HEK293 (cell line): ENCODE results near the gene SUMO3.

Experiments used
- ELK4 ChIP-seq: IDR thresholded peaks from 2 replicates; pipeline ENCODE4 v1.6.1; 2011; ENCODE audit warnings: mild to moderate bottlenecking, low read depth, low read length, borderline replicate concordance
- HOXC10 ChIP-seq: sonication (generic); formaldehyde crosslinking; IDR thresholded peaks from 2 replicates; pipeline ENCODE4 v1.8.1; 2023; ENCODE audit warnings: mild to moderate bottlenecking, missing genetic modification reagents
- HOXD13 ChIP-seq: sonication (generic); formaldehyde crosslinking; IDR thresholded peaks from 2 replicates; pipeline ENCODE4 v1.8.0; 2022; ENCODE audit warnings: missing genetic modification reagents, borderline replicate concordance
- KLF17 ChIP-seq: fragments of 450-650 bp; formaldehyde crosslinking; IDR thresholded peaks from 2 replicates; pipeline ENCODE4 v1.5.1; 2016; ENCODE audit warnings: missing biosample characterization, missing genetic modification characterization
- PATZ1 ChIP-seq: fragments of 450-650 bp; formaldehyde crosslinking; IDR thresholded peaks from 2 replicates; pipeline ENCODE4 v1.5.1; 2016; ENCODE audit warnings: missing biosample characterization, missing genetic modification characterization
- SP2 ChIP-seq: fragments of 450-650 bp; formaldehyde crosslinking; IDR thresholded peaks from 2 replicates; pipeline ENCODE4 v1.5.1; 2016; ENCODE audit warnings: missing biosample characterization, missing genetic modification characterization
- SP3 ChIP-seq: fragments of 450-650 bp; formaldehyde crosslinking; IDR thresholded peaks from 2 replicates; pipeline ENCODE4 v1.5.1; 2016; ENCODE audit warnings: missing biosample characterization, missing genetic modification characterization
- SP7 ChIP-seq: fragments of 450-650 bp; formaldehyde crosslinking; IDR thresholded peaks from 2 replicates; pipeline ENCODE4 v1.5.1; 2016; ENCODE audit warnings: missing biosample characterization, missing genetic modification characterization
- WT1 ChIP-seq: fragments of 450-650 bp; formaldehyde crosslinking; IDR thresholded peaks from 2 replicates; pipeline ENCODE4 v1.5.1; 2016; ENCODE audit warnings: missing biosample characterization, missing genetic modification characterization
- ZBTB21 ChIP-seq: fragments of 450-650 bp; formaldehyde crosslinking; IDR thresholded peaks from 2 replicates; pipeline ENCODE4 v1.5.1; 2017; ENCODE audit warnings: missing biosample characterization, missing genetic modification characterization
- ZBTB7A ChIP-seq: fragments of 450-650 bp; formaldehyde crosslinking; IDR thresholded peaks from 2 replicates; pipeline ENCODE4 v1.5.1; 2016; ENCODE audit warnings: low read depth, missing biosample characterization, missing genetic modification characterization
- ZIC2 ChIP-seq: fragments of 450-650 bp; formaldehyde crosslinking; IDR thresholded peaks from 2 replicates; pipeline ENCODE4 v1.5.1; 2016; ENCODE audit warnings: missing biosample characterization, missing genetic modification characterization
- ZNF138 ChIP-seq: fragments of 450-650 bp; formaldehyde crosslinking; IDR thresholded peaks from 2 replicates; pipeline ENCODE4 v1.5.1; 2016; ENCODE audit warnings: missing biosample characterization, missing genetic modification characterization, borderline replicate concordance
- ZNF16 ChIP-seq: fragments of 450-650 bp; formaldehyde crosslinking; IDR thresholded peaks from 2 replicates; pipeline ENCODE4 v1.5.1; 2016; ENCODE audit warnings: low read depth, missing biosample characterization, missing genetic modification characterization
- ZNF202 ChIP-seq: fragments of 450-650 bp; formaldehyde crosslinking; IDR thresholded peaks from 2 replicates; pipeline ENCODE4 v1.5.1; 2016; ENCODE audit warnings: missing biosample characterization, missing genetic modification characterization, borderline replicate concordance
- ZNF214 ChIP-seq: fragments of 450-650 bp; formaldehyde crosslinking; IDR thresholded peaks from 2 replicates; pipeline ENCODE4 v1.5.1; 2017; ENCODE audit warnings: missing biosample characterization, mild to moderate bottlenecking, missing genetic modification characterization, borderline replicate concordance
- ZNF26 ChIP-seq: fragments of 450-650 bp; formaldehyde crosslinking; IDR thresholded peaks from 2 replicates; pipeline ENCODE4 v1.5.1; 2016; ENCODE audit warnings: missing biosample characterization, missing genetic modification characterization
- ZNF302 ChIP-seq: fragments of 450-650 bp; formaldehyde crosslinking; IDR thresholded peaks from 2 replicates; pipeline ENCODE4 v1.5.1; 2016; ENCODE audit warnings: missing biosample characterization, missing genetic modification characterization, low read depth
- ZNF433 ChIP-seq: fragments of 450-650 bp; formaldehyde crosslinking; IDR thresholded peaks from 2 replicates; pipeline ENCODE4 v1.5.1; 2016; ENCODE audit warnings: missing biosample characterization, missing genetic modification characterization, low read depth
- ZNF639 ChIP-seq: fragments of 450-650 bp; formaldehyde crosslinking; IDR thresholded peaks from 2 replicates; pipeline ENCODE4 v1.5.1; 2016; ENCODE audit warnings: missing biosample characterization, missing genetic modification characterization
- ZNF645 ChIP-seq: fragments of 450-650 bp; formaldehyde crosslinking; IDR thresholded peaks from 2 replicates; pipeline ENCODE4; 2016; ENCODE audit warnings: missing biosample characterization, missing genetic modification characterization
- ZNF664 ChIP-seq: fragments of 450-650 bp; formaldehyde crosslinking; IDR thresholded peaks from 2 replicates; pipeline ENCODE4 v1.5.1; 2016; ENCODE audit warnings: missing biosample characterization, missing genetic modification characterization
- ZNF670 ChIP-seq: fragments of 450-650 bp; formaldehyde crosslinking; IDR thresholded peaks from 2 replicates; pipeline ENCODE4 v1.5.1; 2016; ENCODE audit warnings: missing biosample characterization, missing genetic modification characterization, low read depth

SUMO3 gene

GRCh38 chr21:44766014-44766817, 51.6 kb downstream of the SUMO3 start (continued):
- TF ChIP-seq ZNF202 (tag by site-specific recombination) (no peak), ZNF302 (tag by site-specific recombination) (no peak), ZBTB21 (tag by site-specific recombination) (no peak), SP7 (tag by site-specific recombination) (no peak), ZNF138 (tag by site-specific recombination) (no peak), ELK4 (no peak), HOXD13 (no peak), ZNF645 (tag by site-specific recombination) (no peak), ZNF214 (no peak), ZNF639 (tag by site-specific recombination) (no peak), ZBTB7A (no peak), ZNF433 (tag by site-specific recombination) (0 out of 2 replicates have a peak, but pooled peaks have one; percentile 5), ZIC2 (peak; percentile 31), WT1 (tag by site-specific recombination) (no peak), SP3 (tag by site-specific recombination) (no peak), SP2 (tag by site-specific recombination) (0 out of 2 replicates have a peak, but pooled peaks have one; percentile 2), ZNF664 (no peak), ZNF16 (no peak), ZNF26 (tag by site-specific recombination) (no peak), PATZ1 (tag by site-specific recombination) (0 out of 2 replicates have a peak, but pooled peaks have one; percentile 5), HOXC10 (CRISPR knock-in tag) (no peak), KLF17 (no peak), ZNF670 (tag by site-specific recombination) (no peak)
